ENCODE results near the gene ZNF549.
A peak's percentile ranks its signal among the peaks of the same experiment; 100 is the strongest.

ZNF549 gene

GRCh38 chr19:57566396-57567265 lies 39.5 kb downstream of the ZNF549 start:
- peak; percentile 1 for DNase-seq (ENCODE audit: low spot score)

GRCh38 chr19:57570707-57571106 lies 43.6 kb downstream of the ZNF549 start:
- no peak for DNase-seq (ENCODE audit: low spot score)

GRCh38 chr19:57572415-57572947 lies 45.3 kb downstream of the ZNF549 start:
- DNase-seq (ENCODE audit: low spot score): no peak

GRCh38 chr19:57576661-57577060 lies 49.5 kb downstream of the ZNF549 start:
- no peak for DNase-seq (ENCODE audit: low spot score)

GRCh38 chr19:57578487-57579205 lies 51.5 kb downstream of the ZNF549 start, which contains the start of gene ZNF416:
TSS of gene ZNF416 (minus strand) at chr19:57578911. CDS start at chr19:57578704, 207 bp downstream.
- peak; percentile 96 for DNase-seq (ENCODE audit: low spot score)

GRCh38 chr19:57583104-57583520 lies 56.0 kb downstream of the ZNF549 start:
- no peak for DNase-seq (ENCODE audit: low spot score)

GRCh38 chr19:57583521-57584416 lies 56.6 kb downstream of the ZNF549 start, which contains the start of gene ZIK1:
TSS of gene ZIK1 (plus strand) at chr19:57584145. CDS start at chr19:57584357, 212 bp downstream.
- DNase-seq (ENCODE audit: low spot score): peak; percentile 60

GRCh38 chr19:57587529-57587928 lies 60.4 kb downstream of the ZNF549 start:
- no peak for DNase-seq (ENCODE audit: low spot score)

- DNase-seq (ENCODE audit: low spot score): peak; percentile 1
Observed at GRCh38 chr19:57599377-57599760, 72.2 kb downstream of the ZNF549 start.

GRCh38 chr19:57599761-57600383 lies 72.7 kb downstream of the ZNF549 start, which contains the start of gene ZNF530:
TSS of gene ZNF530 (plus strand) at chr19:57599885. CDS start at chr19:57604346, 4,461 bp downstream.
- peak; percentile 92 for DNase-seq (ENCODE audit: low spot score)

- DNase-seq (ENCODE audit: low spot score): no peak
Observed at GRCh38 chr19:57606931-57607330, 79.8 kb downstream of the ZNF549 start.

Data from kidney capillary endothelial cell (primary cell).